Neural progenitor cell (in vitro differentiated cells): ENCODE results near the gene RAD51B.

ENCODE experiments used
- CTCF ChIP-seq: fragments of 200-600 bp; sonication (generic); IDR thresholded peaks from 2 replicates; pipeline ENCODE4 v1.5.1; 2017; ENCODE audit warnings: antibody characterized with exemption, mild to moderate bottlenecking
- EZH2 ChIP-seq: fragments of 200-600 bp; sonication (generic); IDR thresholded peaks from 2 replicates; pipeline ENCODE4 v1.6.1; 2017; ENCODE audit warnings: antibody characterized with exemption, mild to moderate bottlenecking, moderate library complexity
- EZH2phosphoT487 ChIP-seq: fragments of 200-600 bp; sonication (generic); IDR thresholded peaks from 2 replicates; pipeline ENCODE4 v1.6.1; 2017; ENCODE audit warnings: antibody characterized with exemption

GRCh38 chr14:68761391-68761790, 941.8 kb downstream of the RAD51B start:
- TF ChIP-seq CTCF (no peak), EZH2 (no peak), EZH2phosphoT487 (no peak)
